HEK293 (cell line): ENCODE measurements around the gene TMEM176A.
"Not testable (repeated sequence)": the region's sequence is repeated elsewhere in the genome, so short reads cannot be mapped to it uniquely, and the experiment has no call there.

Experiments
- CTCF ChIA-PET: fragments of 350-600 bp; formaldehyde crosslinking; extraction: SDS; loops from one replicate; lab custom pipeline; 2021; ENCODE audit warnings: antibody characterized with exemption; lab: Yijun Ruan, JAX
- POLR2A ChIA-PET: fragments of 300-600 bp; formaldehyde crosslinking; extraction: SDS; loops from one replicate; lab custom pipeline; 2020; ENCODE audit warnings: antibody characterized with exemption, inconsistent platforms; lab: Yijun Ruan, JAX
- H3K27ac ChIP-seq: fragments of 200-500 bp; sonication (Bioruptor generic); 2 replicates; pipeline ENCODE4 v1.5.1; 2014; ENCODE audit warnings: low read depth, low read length, control low read depth, inconsistent platforms; ENCODE audit errors: extremely low read depth
- H3K36me3 ChIP-seq, 2 experiments: fragments of 200-500 bp in 1 of 2; sonication (Bioruptor generic) in 1 of 2; 1 replicate in 1 of 2; 2 replicates in 1 of 2; pipeline ENCODE4 v1.5.1; 2014 to 2017; ENCODE audit warnings: inconsistent platforms in 2 of 2, low read length in 2 of 2; ENCODE audit not compliant: control insufficient read depth in 2 of 2, insufficient read depth in 1 of 2
- H3K4me1 ChIP-seq: fragments of 200-500 bp; sonication (Bioruptor generic); 2 replicates; pipeline ENCODE4 v1.5.1; 2014; ENCODE audit warnings: mild to moderate bottlenecking, low read length, inconsistent platforms; ENCODE audit not compliant: control insufficient read depth, insufficient read depth
- H3K4me3 ChIP-seq: 2 replicates; pipeline ENCODE4 v1.5.1; 2011; ENCODE audit warnings: low read depth, mild to moderate bottlenecking, control low read depth, low read length, moderate library complexity
- H3K9me3 ChIP-seq: fragments of 200-500 bp; sonication (Bioruptor generic); 2 replicates; pipeline ENCODE4 v1.5.1; 2014; ENCODE audit warnings: low read depth, low read length, inconsistent platforms; ENCODE audit not compliant: control insufficient read depth, insufficient read depth
- IKZF3 ChIP-seq: fragments of 450-650 bp; IDR thresholded peaks from 2 replicates; pipeline ENCODE4 v1.5.0; 2018; ENCODE audit warnings: missing biosample characterization, mild to moderate bottlenecking, missing genetic modification characterization, moderate library complexity
- KLF10 ChIP-seq: fragments of 450-650 bp; IDR thresholded peaks from 2 replicates; pipeline ENCODE4 v1.5.1; 2018; ENCODE audit warnings: missing biosample characterization, mild to moderate bottlenecking, missing genetic modification characterization
- KLF16 ChIP-seq: fragments of 450-650 bp; formaldehyde crosslinking; IDR thresholded peaks from 2 replicates; pipeline ENCODE4 v1.5.1; 2017; ENCODE audit warnings: missing biosample characterization, missing genetic modification characterization
- MYNN ChIP-seq: fragments of 450-650 bp; formaldehyde crosslinking; IDR thresholded peaks from 2 replicates; pipeline ENCODE4 v1.5.1; 2016; ENCODE audit warnings: missing biosample characterization, missing genetic modification characterization, borderline replicate concordance
- OVOL3 ChIP-seq: fragments of 450-650 bp; formaldehyde crosslinking; IDR thresholded peaks from 2 replicates; pipeline ENCODE4 v1.5.1; 2016; ENCODE audit warnings: missing biosample characterization, missing genetic modification characterization
- PRDM6 ChIP-seq: fragments of 450-650 bp; formaldehyde crosslinking; IDR thresholded peaks from 2 replicates; pipeline ENCODE4 v1.5.1; 2017; ENCODE audit warnings: missing biosample characterization, missing genetic modification characterization
- RBAK ChIP-seq: fragments of 450-650 bp; formaldehyde crosslinking; IDR thresholded peaks from 2 replicates; pipeline ENCODE4 v1.5.1; 2016; ENCODE audit warnings: missing biosample characterization, missing genetic modification characterization
- SP2 ChIP-seq: fragments of 450-650 bp; formaldehyde crosslinking; IDR thresholded peaks from 2 replicates; pipeline ENCODE4 v1.5.1; 2016; ENCODE audit warnings: missing biosample characterization, missing genetic modification characterization
- TCF7L2 ChIP-seq: IDR thresholded peaks from 2 replicates; pipeline ENCODE4 v1.6.1; 2011; ENCODE audit warnings: low read depth, mild to moderate bottlenecking, inconsistent platforms, low read length, moderate library complexity, borderline replicate concordance
- YY1 ChIP-seq: fragments of 450-650 bp; formaldehyde crosslinking; IDR thresholded peaks from 2 replicates; pipeline ENCODE4 v1.5.1; 2018; ENCODE audit warnings: missing biosample characterization, missing genetic modification characterization
- YY2 ChIP-seq: fragments of 450-650 bp; formaldehyde crosslinking; IDR thresholded peaks from 2 replicates; pipeline ENCODE4 v1.5.1; 2016; ENCODE audit warnings: missing biosample characterization, missing genetic modification characterization
- ZFHX2 ChIP-seq: fragments of 450-650 bp; formaldehyde crosslinking; conservative IDR thresholded peaks from 2 replicates; pipeline ENCODE4 v1.5.1; 2016; ENCODE audit warnings: missing biosample characterization, missing genetic modification characterization
- ZFP3 ChIP-seq: fragments of 450-650 bp; formaldehyde crosslinking; IDR thresholded peaks from 2 replicates; pipeline ENCODE4 v1.5.1; 2016; ENCODE audit warnings: low read depth, missing biosample characterization, missing genetic modification characterization
- ZNF10 ChIP-seq: fragments of 450-650 bp; formaldehyde crosslinking; IDR thresholded peaks from 2 replicates; pipeline ENCODE4 v1.5.1; 2017; ENCODE audit warnings: missing biosample characterization, missing genetic modification characterization
- ZNF366 ChIP-seq: fragments of 450-650 bp; formaldehyde crosslinking; conservative IDR thresholded peaks from 2 replicates; pipeline ENCODE4 v1.5.1; 2016; ENCODE audit warnings: missing biosample characterization, missing genetic modification characterization
- ZNF530 ChIP-seq: fragments of 450-650 bp; formaldehyde crosslinking; IDR thresholded peaks from 2 replicates; pipeline ENCODE4 v1.5.1; 2016; ENCODE audit warnings: low read depth, missing biosample characterization, missing genetic modification characterization
- ZNF561 ChIP-seq: fragments of 450-650 bp; IDR thresholded peaks from 2 replicates; pipeline ENCODE4 v1.5.1; 2018; ENCODE audit warnings: missing biosample characterization, missing genetic modification characterization, borderline replicate concordance
- ZNF624 ChIP-seq: fragments of 450-650 bp; formaldehyde crosslinking; IDR thresholded peaks from 2 replicates; pipeline ENCODE4 v1.5.1; 2017; ENCODE audit warnings: missing biosample characterization, missing genetic modification characterization
- ZNF629 ChIP-seq: fragments of 450-650 bp; formaldehyde crosslinking; IDR thresholded peaks from 2 replicates; pipeline ENCODE4 v1.5.1; 2017; ENCODE audit warnings: missing biosample characterization, missing genetic modification characterization
- ZNF639 ChIP-seq: fragments of 450-650 bp; formaldehyde crosslinking; IDR thresholded peaks from 2 replicates; pipeline ENCODE4 v1.5.1; 2016; ENCODE audit warnings: missing biosample characterization, missing genetic modification characterization
- ZNF677 ChIP-seq: fragments of 450-650 bp; IDR thresholded peaks from 2 replicates; pipeline ENCODE4 v1.5.0; 2018; ENCODE audit warnings: missing biosample characterization, mild to moderate bottlenecking, missing genetic modification characterization, moderate library complexity
- ZNF707 ChIP-seq: fragments of 450-650 bp; formaldehyde crosslinking; IDR thresholded peaks from 2 replicates; pipeline ENCODE4 v1.5.1; 2016; ENCODE audit warnings: missing biosample characterization, missing genetic modification characterization
- ZSCAN4 ChIP-seq: fragments of 450-650 bp; formaldehyde crosslinking; IDR thresholded peaks from 2 replicates; pipeline ENCODE4 v1.5.1; 2017; ENCODE audit warnings: missing biosample characterization, missing genetic modification characterization

TMEM176A gene

GRCh38 chr7:150806863-150807262 lies 6.3 kb downstream of the TMEM176A start:
- Histone ChIP-seq H3K4me3 (no peak overlapping the region), H3K27ac (no peak overlapping the region), H3K4me1 (no peaks in the 10 kb centered on the region), H3K36me3 (no peaks in the 10 kb centered on the region), H3K9me3 (no peaks in the 10 kb centered on the region)
- TF ChIP-seq ZNF561 (tag by site-specific recombination) = no peak
- no peak for TF ChIP-seq ZNF677 (tag by site-specific recombination)
- no peak for TF ChIP-seq ZNF366 (tag by site-specific recombination)
- no peak for TF ChIP-seq ZNF707 (tag by site-specific recombination)
- TF ChIP-seq PRDM6 = no peak
- TF ChIP-seq KLF10 = no peak
- no peak for TF ChIP-seq ZNF624 (tag by site-specific recombination)
- POLR2A ChIA-PET = no interaction called here
- CTCF ChIA-PET = no interaction called here

- H3K36me3 ChIP-seq, H3K9me3 ChIP-seq, POLR2A ChIA-PET, CTCF ChIA-PET, H3K27ac ChIP-seq, H3K4me1 ChIP-seq, H3K4me3 ChIP-seq: not testable (repeated sequence)
Measured at GRCh38 chr7:150807616-150808438, 7.3 kb downstream of the TMEM176A start.

GRCh38 chr7:150814328-150815001 lies 13.9 kb downstream of the TMEM176A start:
- CTCF ChIA-PET = interaction anchor here (0.6 to 2.0 kb wide), 5 partner anchors 16 to 263 kb away, joined by 3 to 5 read pairs (median 3); no protein-coding TSS in a partner anchor
- Histone ChIP-seq H3K9me3 (no peaks in the 10 kb centered on the region), H3K4me1 (no peaks in the 10 kb centered on the region)
- TF ChIP-seq ZNF10 (tag by site-specific recombination) (no peak), ZNF639 (tag by site-specific recombination) (no peak), ZNF629 (tag by site-specific recombination) (no peak), YY2 (tag by site-specific recombination) (no peak), IKZF3 (tag by site-specific recombination) (no peak), MYNN (tag by site-specific recombination) (no peak)
- TF ChIP-seq, all 188 proteins: peak for 0
- Histone ChIP-seq H3K4me3 (no peak overlapping the region), H3K27ac (no peak overlapping the region), H3K36me3 (no peaks in the 10 kb centered on the region)
- POLR2A ChIA-PET = no interaction called here

- POLR2A ChIA-PET = no interaction called here
- CTCF ChIA-PET = interaction anchor here (1.0 to 1.8 kb wide), 2 partner anchors 40 to 79 kb away, joined by 4 to 6 read pairs; no protein-coding TSS in a partner anchor
Measured at GRCh38 chr7:150818971-150819370, 18.4 kb downstream of the TMEM176A start.

More at GRCh38 chr7:150818971-150819370, 18.4 kb downstream of the TMEM176A start:
- H3K27ac ChIP-seq = no peak overlapping the region
- TF ChIP-seq KLF16 (tag by site-specific recombination) (no peak), SP2 (tag by site-specific recombination) (no peak), ZNF561 (tag by site-specific recombination) (no peak), ZSCAN4 (tag by site-specific recombination) (no peak), ZFHX2 (tag by site-specific recombination) (no peak), ZNF530 (tag by site-specific recombination) (no peak), YY1 (tag by site-specific recombination) (no peak), ZFP3 (no peak), TCF7L2 (no peak), OVOL3 (tag by site-specific recombination) (no peak), RBAK (tag by site-specific recombination) (no peak)
- TF ChIP-seq, all 188 proteins: peak for 0
- no peaks in the 10 kb centered on the region for H3K9me3 ChIP-seq
- H3K36me3 ChIP-seq = no peaks in the 10 kb centered on the region
- H3K4me1 ChIP-seq = no peaks in the 10 kb centered on the region
- no peak overlapping the region for H3K4me3 ChIP-seq
